DOHH2 (cell line): Measurements from ENCODE around the gene UMAD1.

Experiments
- H3F3A ChIP-seq: fragments of 200-600 bp; sonication (generic), shearing (Covaris generic); 2 replicates; pipeline ENCODE4 v1.6.0; 2016; ENCODE audit warnings: antibody characterized with exemption, mild to moderate bottlenecking; ENCODE audit not compliant: control insufficient read depth, insufficient read depth
- H3K27ac ChIP-seq: fragments of 200-600 bp; sonication (generic); 2 replicates; pipeline ENCODE4 v1.5.1; 2014; ENCODE audit warnings: low read depth, mild to moderate bottlenecking, low read length, moderate library complexity
- H3K27me3 ChIP-seq: fragments of 200-600 bp; sonication (generic); 2 replicates; pipeline ENCODE4 v1.6.1; 2014; ENCODE audit warnings: mild to moderate bottlenecking, low read length, mixed read lengths; ENCODE audit not compliant: control insufficient read depth
- H3K36me3 ChIP-seq: fragments of 200-600 bp; sonication (generic); 2 replicates; pipeline ENCODE4 v1.6.1; 2014; ENCODE audit warnings: mild to moderate bottlenecking, low read length, moderate library complexity, mixed read lengths; ENCODE audit not compliant: control insufficient read depth
- H3K4me1 ChIP-seq: fragments of 200-600 bp; sonication (generic); 2 replicates; pipeline ENCODE4 v1.6.1; 2014; ENCODE audit warnings: mild to moderate bottlenecking, low read length, mixed read lengths; ENCODE audit not compliant: control insufficient read depth
- H3K4me2 ChIP-seq: fragments of 200-600 bp; sonication (generic); 2 replicates; pipeline ENCODE4 v1.6.0; 2014; ENCODE audit warnings: mild to moderate bottlenecking, low read length, moderate library complexity
- H3K4me3 ChIP-seq: fragments of 200-600 bp; sonication (generic); 2 replicates; pipeline ENCODE4 v1.5.1; 2014; ENCODE audit warnings: mild to moderate bottlenecking, low read length, mixed read lengths
- H3K79me2 ChIP-seq: fragments of 200-600 bp; sonication (generic); 2 replicates; pipeline ENCODE4 v1.6.1; 2014; ENCODE audit warnings: mild to moderate bottlenecking, low read length, mixed read lengths; ENCODE audit not compliant: control insufficient read depth
- H3K9me2 ChIP-seq: fragments of 200-600 bp; sonication (generic); replicated peaks from 2 replicates; pipeline ENCODE4 v1.6.1; 2014; ENCODE audit warnings: mild to moderate bottlenecking, low read length, mixed read lengths; ENCODE audit not compliant: control insufficient read depth
- H3K9me3 ChIP-seq: fragments of 200-600 bp; sonication (generic); 2 replicates; pipeline ENCODE4 v1.6.1; 2014; ENCODE audit warnings: antibody characterized with exemption, low read length, mixed read lengths; ENCODE audit not compliant: control insufficient read depth, insufficient read depth
- H4K20me1 ChIP-seq: fragments of 200-600 bp; sonication (generic); 2 replicates; pipeline ENCODE4 v1.6.0; 2014; ENCODE audit warnings: low read depth, mild to moderate bottlenecking, antibody characterized with exemption, low read length, moderate library complexity; ENCODE audit not compliant: control insufficient read depth, insufficient read depth
- EZH2phosphoT487 ChIP-seq: fragments of 200-600 bp; sonication (generic); IDR thresholded peaks from 2 replicates; pipeline ENCODE4 v1.6.1; 2017; ENCODE audit warnings: borderline replicate concordance, mild to moderate bottlenecking, antibody characterized with exemption, low read length, moderate library complexity, mixed read lengths
- TF ChIP-seq, protein P1 (sequence below): fragments of 200-600 bp; sonication (generic); IDR thresholded peaks from one replicate; pipeline ENCODE4 v1.5.1; 2014; ENCODE audit warnings: antibody characterized with exemption, mild to moderate bottlenecking, low read depth, low read length; ENCODE audit not compliant: poor library complexity, severe bottlenecking

UMAD1 gene

DNA sequence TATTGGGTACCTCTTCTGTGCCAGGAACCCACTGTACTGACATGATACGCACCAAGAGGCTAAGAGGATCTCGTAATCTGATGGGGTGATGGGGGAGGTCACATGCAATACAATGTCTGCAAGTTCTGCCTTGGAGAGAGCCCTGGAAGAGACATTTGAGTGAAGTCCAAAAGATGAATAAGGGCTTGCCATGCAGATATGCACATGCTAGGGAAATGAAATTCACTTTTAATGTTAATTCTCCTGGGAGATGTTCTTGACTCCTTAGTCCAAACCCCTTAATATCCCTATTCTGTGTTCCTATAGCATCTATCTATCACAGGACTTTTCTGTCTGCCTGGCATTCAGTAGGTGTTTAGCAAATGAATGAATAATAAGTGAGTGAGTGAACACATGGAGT lies 274.0 kb downstream of the UMAD1 start:
- Histone ChIP-seq H3K9me3 (no peaks in the 10 kb centered on the region), H3K9me2 (no peaks in the 10 kb centered on the region), H4K20me1 (no peaks in the 10 kb centered on the region), H3K27me3 (no peaks in the 10 kb centered on the region), H3K36me3 (no peaks in the 10 kb centered on the region), H3K4me3 (no peak overlapping the region), H3K4me1 (peaks cover 15% of the 10 kb centered on the region), H3K4me2 (no peak overlapping the region), H3K79me2 (no peaks in the 10 kb centered on the region), H3K27ac (no peak overlapping the region), H3F3A (0 out of 2 replicates have a peak, but pooled peaks cover under 1% of the 10 kb centered on the region)
- TF ChIP-seq, protein P1, sequence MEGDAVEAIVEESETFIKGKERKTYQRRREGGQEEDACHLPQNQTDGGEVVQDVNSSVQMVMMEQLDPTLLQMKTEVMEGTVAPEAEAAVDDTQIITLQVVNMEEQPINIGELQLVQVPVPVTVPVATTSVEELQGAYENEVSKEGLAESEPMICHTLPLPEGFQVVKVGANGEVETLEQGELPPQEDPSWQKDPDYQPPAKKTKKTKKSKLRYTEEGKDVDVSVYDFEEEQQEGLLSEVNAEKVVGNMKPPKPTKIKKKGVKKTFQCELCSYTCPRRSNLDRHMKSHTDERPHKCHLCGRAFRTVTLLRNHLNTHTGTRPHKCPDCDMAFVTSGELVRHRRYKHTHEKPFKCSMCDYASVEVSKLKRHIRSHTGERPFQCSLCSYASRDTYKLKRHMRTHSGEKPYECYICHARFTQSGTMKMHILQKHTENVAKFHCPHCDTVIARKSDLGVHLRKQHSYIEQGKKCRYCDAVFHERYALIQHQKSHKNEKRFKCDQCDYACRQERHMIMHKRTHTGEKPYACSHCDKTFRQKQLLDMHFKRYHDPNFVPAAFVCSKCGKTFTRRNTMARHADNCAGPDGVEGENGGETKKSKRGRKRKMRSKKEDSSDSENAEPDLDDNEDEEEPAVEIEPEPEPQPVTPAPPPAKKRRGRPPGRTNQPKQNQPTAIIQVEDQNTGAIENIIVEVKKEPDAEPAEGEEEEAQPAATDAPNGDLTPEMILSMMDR: no peak
- no peak for TF ChIP-seq EZH2phosphoT487

DNA sequence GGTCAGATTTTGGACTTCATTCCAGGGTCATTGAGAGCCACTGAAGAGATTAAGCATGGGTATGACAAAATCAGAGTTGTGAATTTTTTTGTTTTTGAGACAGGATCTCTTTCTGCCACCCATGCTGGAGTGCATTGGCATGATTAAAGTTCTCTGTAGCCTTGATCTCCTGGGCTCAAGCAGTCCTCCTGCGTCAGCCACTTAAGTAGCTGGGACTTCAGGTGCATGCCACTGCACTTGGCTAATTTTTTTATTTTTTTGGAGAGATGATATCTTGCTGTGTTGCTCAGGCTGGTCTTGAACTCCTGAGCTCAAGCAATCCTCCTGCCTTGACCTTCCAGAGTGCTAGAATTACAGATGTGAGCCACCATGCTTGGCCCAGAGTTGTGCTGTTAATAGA lies 275.5 kb downstream of the UMAD1 start:
- peaks cover 30% of the 10 kb centered on the region for H3K4me1 ChIP-seq
- no peak overlapping the region for H3K4me2 ChIP-seq
- H3F3A ChIP-seq: peaks cover 4% of the 10 kb centered on the region; the same call in 1 of the 2 replicates

DNA sequence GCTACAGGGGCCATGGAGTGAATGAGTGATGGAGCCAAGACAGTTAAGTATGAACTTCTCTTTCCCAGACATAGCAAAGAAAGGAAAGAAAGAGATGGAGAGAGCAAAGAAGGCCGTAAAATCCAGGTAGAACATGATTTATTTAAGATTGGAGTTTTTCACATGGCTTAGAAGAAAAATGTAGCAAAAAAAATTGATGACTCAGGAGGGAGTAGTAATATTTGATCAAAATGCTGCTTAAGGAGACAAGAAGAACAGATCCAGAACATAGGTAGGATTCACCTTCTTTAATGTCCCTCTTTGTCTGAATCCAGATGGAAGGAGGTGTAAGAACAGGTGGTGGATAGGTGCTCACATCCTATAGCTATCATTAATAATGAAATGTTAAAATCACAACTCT lies 277.0 kb downstream of the UMAD1 start:
- no peaks in the 10 kb centered on the region for H4K20me1 ChIP-seq
- no peak overlapping the region for H3K27ac ChIP-seq
- H3K79me2 ChIP-seq: no peaks in the 10 kb centered on the region
- no peak overlapping the region for H3K4me2 ChIP-seq
- TF ChIP-seq, protein P1: no peak
- no peak for TF ChIP-seq EZH2phosphoT487
- no peaks in the 10 kb centered on the region; the same call in 1 of the 2 replicates for H3K36me3 ChIP-seq
- H3K27me3 ChIP-seq: no peaks in the 10 kb centered on the region
- H3K4me1 ChIP-seq: peaks cover 45% of the 10 kb centered on the region
- peaks cover 4% of the 10 kb centered on the region; the same call in 1 of the 2 replicates for H3F3A ChIP-seq
- no peak overlapping the region for H3K4me3 ChIP-seq
- no peaks in the 10 kb centered on the region for H3K9me3 ChIP-seq
- H3K9me2 ChIP-seq: no peaks in the 10 kb centered on the region

More for the DNA sequence above, 275.5 kb downstream of the UMAD1 start:
- no peaks in the 10 kb centered on the region for H3K79me2 ChIP-seq
- H3K36me3 ChIP-seq: no peaks in the 10 kb centered on the region
- H3K27ac ChIP-seq: no peak overlapping the region
- TF ChIP-seq EZH2phosphoT487: no peak
- TF ChIP-seq, protein P1: no peak
- no peaks in the 10 kb centered on the region for H3K9me2 ChIP-seq
- no peaks in the 10 kb centered on the region for H3K9me3 ChIP-seq
- H4K20me1 ChIP-seq: no peaks in the 10 kb centered on the region
- no peak overlapping the region for H3K4me3 ChIP-seq
- H3K27me3 ChIP-seq: no peaks in the 10 kb centered on the region
